GM12875 (cell line): ENCODE measurements around the gene FGF11.

Experiments used
- H3K4me3 ChIP-seq: one replicate; pipeline ENCODE4 v1.5.1; 2011; ENCODE audit warnings: low read depth, low read length, control low read depth
- TF ChIP-seq, protein P1 (sequence below): IDR thresholded peaks from 2 replicates; pipeline ENCODE4 v1.5.1; 2011; ENCODE audit warnings: low read depth, mild to moderate bottlenecking, control low read depth, inconsistent platforms, low read length, moderate library complexity, borderline replicate concordance; ENCODE audit not compliant: insufficient read depth

The FGF11 gene

DNA sequence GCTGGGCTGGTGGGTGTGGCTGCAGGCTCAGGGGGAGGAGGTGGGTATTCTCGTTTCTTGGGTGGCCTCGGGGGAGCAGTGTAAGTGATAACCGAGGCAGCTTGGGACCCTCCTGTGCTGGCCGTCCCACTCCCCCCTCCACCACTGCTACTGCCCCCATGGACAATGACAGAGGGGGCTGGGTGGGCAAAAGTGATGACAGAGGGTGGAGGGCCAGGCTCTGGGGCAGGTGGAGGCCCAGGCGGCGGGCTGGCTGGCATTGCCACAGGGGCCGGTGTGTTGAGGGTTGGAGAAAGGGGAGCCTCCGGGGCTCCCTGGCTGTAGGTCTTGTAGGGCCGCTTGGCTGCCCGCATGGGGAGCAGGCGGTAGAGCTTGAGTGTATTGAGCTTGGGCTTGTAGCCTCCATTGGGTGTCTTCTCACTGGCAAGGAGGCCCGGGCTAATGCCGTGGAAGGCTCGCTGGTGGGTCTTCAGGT lies 24.1 kb downstream of the FGF11 start:
- H3K4me3 ChIP-seq = no peak overlapping the region
- TF ChIP-seq, protein P1, sequence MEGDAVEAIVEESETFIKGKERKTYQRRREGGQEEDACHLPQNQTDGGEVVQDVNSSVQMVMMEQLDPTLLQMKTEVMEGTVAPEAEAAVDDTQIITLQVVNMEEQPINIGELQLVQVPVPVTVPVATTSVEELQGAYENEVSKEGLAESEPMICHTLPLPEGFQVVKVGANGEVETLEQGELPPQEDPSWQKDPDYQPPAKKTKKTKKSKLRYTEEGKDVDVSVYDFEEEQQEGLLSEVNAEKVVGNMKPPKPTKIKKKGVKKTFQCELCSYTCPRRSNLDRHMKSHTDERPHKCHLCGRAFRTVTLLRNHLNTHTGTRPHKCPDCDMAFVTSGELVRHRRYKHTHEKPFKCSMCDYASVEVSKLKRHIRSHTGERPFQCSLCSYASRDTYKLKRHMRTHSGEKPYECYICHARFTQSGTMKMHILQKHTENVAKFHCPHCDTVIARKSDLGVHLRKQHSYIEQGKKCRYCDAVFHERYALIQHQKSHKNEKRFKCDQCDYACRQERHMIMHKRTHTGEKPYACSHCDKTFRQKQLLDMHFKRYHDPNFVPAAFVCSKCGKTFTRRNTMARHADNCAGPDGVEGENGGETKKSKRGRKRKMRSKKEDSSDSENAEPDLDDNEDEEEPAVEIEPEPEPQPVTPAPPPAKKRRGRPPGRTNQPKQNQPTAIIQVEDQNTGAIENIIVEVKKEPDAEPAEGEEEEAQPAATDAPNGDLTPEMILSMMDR = no peak

DNA sequence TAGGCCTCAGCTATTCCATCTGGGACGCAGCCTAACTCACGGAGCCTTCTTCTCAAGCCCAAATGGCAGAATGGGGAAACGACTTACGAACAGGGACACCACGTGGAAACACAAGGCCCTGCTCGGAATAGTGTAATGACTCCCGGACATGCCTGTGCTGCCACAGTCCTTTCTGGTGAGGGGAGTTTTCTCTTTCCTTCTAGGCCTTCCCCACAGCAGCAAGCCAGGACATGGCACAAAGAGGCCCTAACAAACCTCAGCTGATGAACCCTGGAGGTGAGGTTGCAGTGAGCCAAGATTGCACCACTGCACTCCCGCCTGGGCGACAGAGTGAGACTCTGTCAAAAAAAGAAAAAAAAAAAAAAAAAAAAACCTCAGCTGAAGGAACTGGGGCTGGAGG lies 24.8 kb downstream of the FGF11 start:
- no peak overlapping the region for H3K4me3 ChIP-seq
- TF ChIP-seq, protein P1 = no peak

DNA sequence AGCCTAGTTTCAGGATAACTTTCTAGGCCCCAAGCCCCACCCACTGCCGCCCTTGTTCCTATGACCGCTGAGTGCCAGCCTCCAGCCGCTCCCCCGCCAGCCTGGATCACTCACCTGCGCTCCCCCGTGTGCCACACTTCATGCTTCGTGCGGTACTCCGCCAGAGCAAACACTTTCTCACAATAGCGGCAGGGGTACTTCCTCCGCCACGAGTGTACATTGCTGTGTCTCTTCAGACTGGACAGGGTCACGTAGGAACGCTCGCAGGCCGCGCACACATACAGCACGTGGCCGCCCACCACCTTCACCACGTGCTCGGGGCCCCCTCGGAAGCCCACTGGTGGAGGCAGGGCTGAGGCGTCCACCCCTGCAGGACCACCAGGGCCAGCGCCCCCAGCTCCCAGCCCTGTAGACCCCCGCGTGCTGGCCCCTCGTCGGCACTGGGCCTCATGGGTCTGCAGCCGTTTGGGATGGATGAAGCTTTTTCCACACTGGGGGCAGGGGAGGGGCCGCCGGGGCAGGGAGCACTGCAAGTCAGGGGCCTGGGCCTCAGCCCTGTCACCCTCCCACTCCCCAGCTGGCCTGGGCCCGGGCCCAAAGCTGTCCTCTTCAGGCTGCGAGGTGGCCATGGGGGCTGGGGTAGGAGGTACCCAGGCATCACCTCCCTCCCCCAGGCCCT lies 26.4 kb downstream of the FGF11 start:
- TF ChIP-seq, protein P1 = no peak
- H3K4me3 ChIP-seq = no peak overlapping the region

DNA sequence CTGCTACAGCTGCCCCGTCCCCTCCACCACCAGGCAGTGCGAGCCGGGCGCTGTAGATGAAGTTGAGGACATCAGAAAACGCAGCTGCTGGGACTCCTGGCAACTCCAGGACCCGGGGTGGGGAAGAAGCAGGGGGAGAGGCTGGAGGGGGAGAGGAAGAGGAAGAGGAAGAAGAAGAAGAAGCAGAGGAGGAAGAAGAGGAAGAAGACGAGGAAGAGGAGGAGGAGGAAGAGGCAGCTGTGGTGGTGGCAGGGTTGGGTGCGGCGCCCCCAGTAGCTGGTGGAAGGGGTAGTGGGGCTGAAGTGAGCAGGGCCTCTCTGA lies 27.0 kb downstream of the FGF11 start:
- H3K4me3 ChIP-seq = no peak overlapping the region
- TF ChIP-seq, protein P1 = no peak

DNA sequence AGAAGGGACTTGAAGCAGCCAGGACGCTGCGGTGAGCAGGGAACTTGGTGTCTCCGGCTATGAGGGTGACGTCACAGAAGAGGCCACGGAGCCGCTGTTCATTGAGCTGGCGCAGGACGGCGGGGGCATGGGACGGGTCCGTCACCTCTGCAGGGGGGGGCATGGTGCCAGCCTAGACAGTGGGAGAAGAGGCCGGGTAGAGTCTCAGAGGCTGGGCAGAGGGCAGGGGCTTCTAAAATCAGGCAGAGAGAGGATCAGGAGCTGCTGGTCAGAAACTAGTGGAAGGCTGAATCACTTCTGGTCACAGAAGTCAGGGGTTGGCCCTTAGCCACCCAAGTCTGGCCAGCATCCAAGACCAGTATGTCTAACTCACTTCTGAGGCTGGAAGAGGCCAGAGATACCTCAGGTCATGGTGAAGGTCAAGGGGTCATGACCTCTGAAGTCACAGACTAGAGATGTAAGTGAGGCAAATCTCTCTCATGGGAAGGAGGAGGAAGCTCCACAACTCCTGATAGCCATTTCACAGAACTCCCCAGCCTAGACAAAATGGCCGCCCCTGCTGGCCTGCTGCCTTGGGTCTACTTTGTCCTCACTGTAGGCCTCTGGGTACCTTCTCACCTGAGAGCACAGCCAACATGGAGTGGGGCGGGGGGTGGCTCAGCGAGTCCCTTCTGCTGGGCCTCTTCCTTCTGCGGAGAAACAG lies 27.5 kb downstream of the FGF11 start:
- TF ChIP-seq, protein P1 = no peak
- H3K4me3 ChIP-seq = no peak overlapping the region

DNA sequence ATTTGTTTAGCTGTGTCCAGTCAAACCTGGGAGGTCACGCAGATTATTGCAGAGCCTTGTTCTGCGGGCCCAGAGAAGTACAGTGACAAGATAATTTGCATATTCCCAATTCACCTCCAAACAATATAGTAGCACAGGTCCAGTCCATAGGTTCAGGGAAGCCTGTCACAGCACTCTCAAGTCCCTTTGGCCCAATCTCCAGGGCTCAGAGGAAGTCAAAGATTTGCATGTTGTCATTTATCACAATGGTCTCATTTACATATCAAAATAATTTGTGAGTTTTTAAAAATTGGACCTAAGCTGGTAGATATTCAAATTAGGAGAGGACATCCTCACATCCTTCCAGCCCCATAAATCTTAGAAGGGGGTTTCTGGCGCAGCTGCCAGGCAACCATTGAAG lies 28.2 kb downstream of the FGF11 start:
- H3K4me3 ChIP-seq = no peak overlapping the region
- TF ChIP-seq, protein P1 = no peak

DNA sequence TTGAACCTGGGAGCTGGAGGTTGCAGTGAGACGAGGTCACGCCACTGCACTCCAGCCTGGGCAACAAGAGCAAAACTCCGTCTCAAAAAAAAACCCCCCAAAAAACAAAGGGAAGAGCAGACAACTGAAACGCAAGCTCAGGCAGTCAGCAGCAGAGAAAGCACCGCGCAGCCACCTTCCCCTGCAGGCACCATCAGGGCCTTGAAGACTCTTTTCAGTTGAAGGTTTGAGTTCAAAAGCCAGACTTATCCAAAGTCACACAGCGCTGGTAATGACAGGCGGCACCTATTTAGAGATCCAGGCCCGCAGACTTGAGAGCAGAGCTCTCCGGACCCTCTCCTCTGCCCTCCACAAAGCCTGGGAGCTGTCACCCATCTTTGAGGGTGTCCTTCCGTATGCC lies 29.0 kb downstream of the FGF11 start:
- no peak overlapping the region for H3K4me3 ChIP-seq
- TF ChIP-seq, protein P1 = no peak
